Measurements from ENCODE around the gene TTC7B. TPM values are rescaled to one million over a fixed set of nuclear protein-coding genes. Genes with fewer than 3 reads are reported as not detected.

Gene TTC7B
- total RNA-seq = 40.8 TPM

GRCh38 chr14:90815822-90816662, at the start of gene TTC7B:
TTC7B (minus strand) TSS chr14:90816430; CDS start chr14:90816295, 135 bp downstream.

Other genes with a start within 250 kb of the TTC7B start
- gene RPS6KA5, start 244.2 kb upstream of the TTC7B start, total RNA-seq = 10.6 TPM

Measured in metanephros (tissue), 1 donor.